HepG2 (cell line): ENCODE measurements around the gene STXBP2. TPM values are rescaled to one million over a fixed set of nuclear protein-coding genes. Genes with fewer than 3 reads are reported as not detected.

Source experiments
- AHR ChIP-seq: IDR thresholded peaks from 2 replicates; pipeline ENCODE4 v1.6.1; 2018; ENCODE audit warnings: missing genetic modification reagents, missing compliant biosample characterization
- ARNT2 ChIP-seq: sonication (generic); formaldehyde crosslinking; IDR thresholded peaks from 2 replicates; pipeline ENCODE4 v1.8.0; 2022; ENCODE audit warnings: mild to moderate bottlenecking, low read depth, missing genetic modification reagents, moderate library complexity
- CAMTA2 ChIP-seq: sonication (generic); formaldehyde crosslinking; IDR thresholded peaks from 2 replicates; pipeline ENCODE4 v1.4.0; 2020; ENCODE audit warnings: mild to moderate bottlenecking, missing genetic modification reagents, borderline replicate concordance
- DMAP1 ChIP-seq: IDR thresholded peaks from 2 replicates; pipeline ENCODE4 v1.6.1; 2016
- GPN1 ChIP-seq: sonication (generic); formaldehyde crosslinking; IDR thresholded peaks from 2 replicates; pipeline ENCODE4 v1.5.1; 2020; ENCODE audit warnings: missing genetic modification reagents, borderline replicate concordance
- GTF3A ChIP-seq: sonication (generic); formaldehyde crosslinking; conservative IDR thresholded peaks from 2 replicates; pipeline ENCODE4 v1.4.0; 2020; ENCODE audit warnings: mild to moderate bottlenecking, missing genetic modification reagents
- JUND ChIP-seq: sonication (generic); formaldehyde crosslinking; IDR thresholded peaks from 2 replicates; pipeline ENCODE4 v1.8.0; 2022; ENCODE audit warnings: mild to moderate bottlenecking, missing genetic modification reagents
- NFE2L1 ChIP-seq: sonication (generic); formaldehyde crosslinking; IDR thresholded peaks from 2 replicates; pipeline ENCODE4 v1.4.0; 2020; ENCODE audit warnings: missing genetic modification reagents, mild to moderate bottlenecking, borderline replicate concordance
- NFKBIZ ChIP-seq: IDR thresholded peaks from 2 replicates; pipeline ENCODE4 v1.6.1; 2018; ENCODE audit warnings: missing genetic modification reagents, missing compliant biosample characterization
- NR3C1 ChIP-seq: sonication (generic); formaldehyde crosslinking; IDR thresholded peaks from 2 replicates; pipeline ENCODE4 v1.4.0; 2020; ENCODE audit warnings: missing genetic modification reagents
- RBM39 ChIP-seq: fragments of 200-400 bp; formaldehyde crosslinking; IDR thresholded peaks from one replicate; pipeline ENCODE4 v1.6.1; 2018; ENCODE audit warnings: antibody characterized with exemption, mild to moderate bottlenecking, low read depth, low read length; ENCODE audit not compliant: poor library complexity, severe bottlenecking
- RNF2 ChIP-seq: fragments of 450-650 bp; conservative IDR thresholded peaks from 2 replicates; pipeline ENCODE4 v1.6.1; 2016; ENCODE audit warnings: low read depth
- TAF1 ChIP-seq: sonication (generic); formaldehyde crosslinking; IDR thresholded peaks from 2 replicates; pipeline ENCODE4 v1.4.0; 2020; ENCODE audit warnings: missing genetic modification reagents
- TAF15 ChIP-seq: fragments of 200-400 bp; formaldehyde crosslinking; IDR thresholded peaks from one replicate; pipeline ENCODE4 v1.6.1; 2018; ENCODE audit warnings: mild to moderate bottlenecking, low read depth, low read length; ENCODE audit not compliant: poor library complexity, severe bottlenecking
- ZMYM2 ChIP-seq: sonication (generic); formaldehyde crosslinking; IDR thresholded peaks from 2 replicates; pipeline ENCODE4 v1.8.0; 2022; ENCODE audit warnings: mild to moderate bottlenecking, missing genetic modification reagents
- ZNF749 ChIP-seq: sonication (generic); formaldehyde crosslinking; IDR thresholded peaks from 2 replicates; pipeline ENCODE4 v1.8.0; 2022; ENCODE audit warnings: mild to moderate bottlenecking, missing genetic modification reagents, moderate library complexity, borderline replicate concordance
- ZSCAN30 ChIP-seq: sonication (generic); formaldehyde crosslinking; IDR thresholded peaks from 2 replicates; pipeline ENCODE4 v1.5.0; 2020; ENCODE audit warnings: mild to moderate bottlenecking, missing genetic modification reagents
- polyA plus RNA-seq, 8 experiments: library from polyadenylated mRNA; depleted of rRNA in 3 of 8; stranded (reverse) in 7 of 8; unstranded in 1 of 8; fragments of >200 nt; fragmentation: Illumina TruSeq in 4 of 8; extraction: Trizol in 4 of 8; gene quantifications; 2 replicates each; pipeline versions ENCODE4 v1.2.1 to v1.2.3, GENCODE V29; 2011 to 2016; ENCODE audit warnings: low read depth in 4 of 8, missing spikeins in 1 of 8, mixed read lengths in 1 of 8; ENCODE audit not compliant: insufficient read depth in 1 of 8
- total RNA-seq, 5 experiments: library from RNA; depleted of rRNA; stranded (reverse); fragments of >200 nt; fragmentation: Illumina TruSeq; extraction: Trizol; gene quantifications; 2 replicates each; pipeline ENCODE4 v1.2.3, GENCODE V29; 2016; ENCODE audit warnings: low read depth in 1 of 5
- TF ChIP-seq, protein P1 (sequence below): sonication (generic); formaldehyde crosslinking; IDR thresholded peaks from 2 replicates; pipeline ENCODE4 v1.4.0; 2020; ENCODE audit warnings: mild to moderate bottlenecking, missing genetic modification reagents
- TF ChIP-seq, protein P2 (sequence below): sonication (generic); formaldehyde crosslinking; IDR thresholded peaks from 2 replicates; pipeline ENCODE4 v1.5.1; 2020; ENCODE audit warnings: mild to moderate bottlenecking, moderate library complexity, missing genetic modification reagents

The STXBP2 gene
- total and polyA plus RNA-seq, 2 of the 13 experiments (the other 11 are each of a cell fraction or from before 2014, with no cell fraction given): 22.8 to 40.1 TPM

DNA sequence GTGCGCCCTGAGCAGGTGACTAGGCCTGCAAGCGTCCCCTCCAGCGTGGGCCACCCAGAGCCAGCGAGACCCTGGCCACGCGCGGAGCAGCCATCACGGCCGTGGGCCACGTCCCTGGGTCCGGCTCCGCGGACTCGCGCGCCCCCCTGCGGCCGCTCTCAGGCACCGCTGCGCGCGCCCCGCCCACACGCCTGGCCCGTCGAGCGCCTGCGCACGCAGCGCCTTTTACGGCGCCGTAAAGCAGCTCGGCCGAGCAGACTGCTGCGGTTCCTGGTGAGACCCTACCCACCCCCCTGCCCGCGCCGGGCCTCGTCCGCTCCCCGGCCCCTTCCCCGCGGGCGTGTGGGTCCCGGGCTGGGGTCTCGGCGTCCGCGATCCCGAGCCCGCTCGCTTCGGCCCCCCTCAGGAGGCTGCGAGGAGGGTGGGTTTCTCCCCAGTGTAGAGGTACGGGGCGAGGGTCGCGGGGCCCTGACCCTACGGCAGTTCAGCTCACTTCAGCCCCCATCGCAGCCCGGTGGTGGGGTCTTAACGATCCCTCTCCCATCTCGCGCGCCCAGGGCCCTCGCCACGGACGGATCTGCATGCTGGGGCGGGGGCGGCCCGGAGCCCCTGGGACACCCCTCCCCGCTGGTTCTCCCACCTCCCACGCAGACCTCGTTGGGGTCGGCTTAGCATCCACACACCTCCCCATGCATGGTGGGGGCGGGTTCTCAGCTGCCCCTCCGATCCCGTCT is 43.9 kb downstream of the STXBP2 start, which contains the start of gene TRAPPC5 (continued):
- TF ChIP-seq, protein P1, sequence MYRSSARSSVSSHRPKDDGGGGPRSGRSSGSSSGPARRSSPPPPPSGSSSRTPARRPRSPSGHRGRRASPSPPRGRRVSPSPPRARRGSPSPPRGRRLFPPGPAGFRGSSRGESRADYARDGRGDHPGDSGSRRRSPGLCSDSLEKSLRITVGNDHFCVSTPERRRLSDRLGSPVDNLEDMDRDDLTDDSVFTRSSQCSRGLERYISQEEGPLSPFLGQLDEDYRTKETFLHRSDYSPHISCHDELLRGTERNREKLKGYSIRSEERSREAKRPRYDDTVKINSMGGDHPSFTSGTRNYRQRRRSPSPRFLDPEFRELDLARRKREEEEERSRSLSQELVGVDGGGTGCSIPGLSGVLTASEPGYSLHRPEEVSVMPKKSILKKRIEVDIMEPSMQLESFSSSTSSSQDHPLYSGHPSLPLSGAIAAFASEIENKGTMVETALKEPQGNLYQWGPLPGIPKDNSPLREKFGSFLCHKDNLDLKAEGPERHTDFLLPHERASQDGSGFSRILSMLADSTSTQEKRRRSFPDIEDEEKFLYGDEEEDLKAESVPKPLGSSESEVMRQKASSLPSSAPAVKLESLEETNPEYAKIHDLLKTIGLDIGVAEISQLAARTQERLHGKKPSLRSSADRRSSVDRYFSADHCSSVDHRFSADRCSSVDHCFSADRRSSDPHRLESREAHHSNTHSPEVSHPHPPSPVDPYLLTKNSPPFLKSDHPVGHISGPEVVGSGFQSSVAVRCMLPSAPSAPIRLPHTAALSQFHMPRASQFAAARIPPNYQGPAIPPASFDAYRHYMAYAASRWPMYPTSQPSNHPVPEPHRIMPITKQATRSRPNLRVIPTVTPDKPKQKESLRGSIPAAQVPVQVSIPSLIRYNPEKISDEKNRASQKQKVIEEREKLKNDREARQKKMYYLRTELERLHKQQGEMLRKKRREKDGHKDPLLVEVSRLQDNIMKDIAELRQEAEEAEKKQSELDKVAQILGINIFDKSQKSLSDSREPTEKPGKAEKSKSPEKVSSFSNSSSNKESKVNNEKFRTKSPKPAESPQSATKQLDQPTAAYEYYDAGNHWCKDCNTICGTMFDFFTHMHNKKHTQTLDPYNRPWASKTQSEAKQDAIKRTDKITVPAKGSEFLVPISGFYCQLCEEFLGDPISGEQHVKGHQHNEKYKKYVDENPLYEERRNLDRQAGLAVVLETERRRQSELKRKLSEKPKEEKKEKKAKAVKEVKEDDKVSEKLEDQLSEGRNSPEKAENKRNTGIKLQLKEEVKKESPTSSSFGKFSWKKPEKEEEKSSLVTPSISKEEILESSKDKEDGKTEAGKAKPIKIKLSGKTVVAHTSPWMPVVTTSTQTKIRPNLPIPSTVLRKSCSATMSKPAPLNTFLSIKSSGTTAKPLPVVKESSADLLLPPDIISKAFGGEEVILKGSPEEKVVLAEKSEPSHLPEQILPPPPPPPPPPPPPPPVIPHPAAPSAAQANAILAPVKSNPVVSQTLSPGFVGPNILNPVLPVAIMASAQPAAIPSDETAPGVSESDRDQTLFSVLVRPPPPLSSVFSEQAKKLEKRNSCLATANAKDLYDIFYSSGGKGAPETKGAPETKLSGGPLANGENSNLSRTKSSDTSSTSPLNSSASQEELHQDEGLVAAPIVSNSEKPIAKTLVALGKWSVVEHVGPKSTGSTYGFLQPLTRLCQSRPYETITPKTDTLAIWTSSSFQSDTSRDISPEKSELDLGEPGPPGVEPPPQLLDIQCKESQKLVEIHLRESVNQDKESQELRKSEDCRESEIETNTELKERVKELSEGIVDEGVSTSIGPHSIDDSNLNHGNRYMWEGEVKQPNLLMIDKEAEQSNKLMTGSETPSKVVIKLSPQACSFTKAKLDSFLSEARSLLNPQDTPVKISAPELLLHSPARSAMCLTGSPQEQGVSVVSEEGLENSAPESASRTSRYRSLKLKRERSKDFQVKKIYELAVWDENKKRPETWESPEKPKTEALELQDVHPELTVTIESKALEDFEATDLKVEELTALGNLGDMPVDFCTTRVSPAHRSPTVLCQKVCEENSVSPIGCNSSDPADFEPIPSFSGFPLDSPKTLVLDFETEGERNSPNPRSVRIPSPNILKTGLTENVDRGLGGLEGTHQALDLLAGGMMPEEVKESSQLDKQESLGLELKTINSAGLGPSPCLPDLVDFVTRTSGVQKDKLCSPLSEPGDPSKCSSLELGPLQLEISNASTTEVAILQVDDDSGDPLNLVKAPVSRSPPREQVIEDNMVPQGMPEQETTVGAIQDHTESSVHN: no peak
- TF ChIP-seq TAF1 (CRISPR knock-in tag) (peak; percentile 66; the same call in 1 of the 2 replicates), RNF2 (no peak), ARNT2 (CRISPR knock-in tag) (peak; percentile 66; the same call in 1 of the 2 replicates), NFKBIZ (CRISPR knock-in tag) (no peak), TAF15 (no peak), ZMYM2 (CRISPR knock-in tag) (no peak), RBM39 (peak; percentile 29), DMAP1 (CRISPR knock-in tag) (no peak; the same call in 1 of the 2 replicates), CAMTA2 (CRISPR knock-in tag) (no peak), GPN1 (no peak), GTF3A (CRISPR knock-in tag) (0 out of 2 replicates have a peak, but pooled peaks have one; percentile 39), NR3C1 (CRISPR knock-in tag) (no peak), ZNF749 (CRISPR knock-in tag) (0 out of 2 replicates have a peak, but pooled peaks have one; percentile 35), ZSCAN30 (no peak), NFE2L1 (CRISPR knock-in tag) (no peak), JUND (CRISPR knock-in tag) (peak; percentile 27; the same call in 1 of the 2 replicates), AHR (no peak)
- TF ChIP-seq, protein P2, sequence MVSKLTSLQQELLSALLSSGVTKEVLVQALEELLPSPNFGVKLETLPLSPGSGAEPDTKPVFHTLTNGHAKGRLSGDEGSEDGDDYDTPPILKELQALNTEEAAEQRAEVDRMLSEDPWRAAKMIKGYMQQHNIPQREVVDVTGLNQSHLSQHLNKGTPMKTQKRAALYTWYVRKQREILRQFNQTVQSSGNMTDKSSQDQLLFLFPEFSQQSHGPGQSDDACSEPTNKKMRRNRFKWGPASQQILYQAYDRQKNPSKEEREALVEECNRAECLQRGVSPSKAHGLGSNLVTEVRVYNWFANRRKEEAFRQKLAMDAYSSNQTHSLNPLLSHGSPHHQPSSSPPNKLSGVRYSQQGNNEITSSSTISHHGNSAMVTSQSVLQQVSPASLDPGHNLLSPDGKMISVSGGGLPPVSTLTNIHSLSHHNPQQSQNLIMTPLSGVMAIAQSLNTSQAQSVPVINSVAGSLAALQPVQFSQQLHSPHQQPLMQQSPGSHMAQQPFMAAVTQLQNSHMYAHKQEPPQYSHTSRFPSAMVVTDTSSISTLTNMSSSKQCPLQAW (CRISPR knock-in tag): peak; percentile 26; the same call in 1 of the 2 replicates
